ENCODE measurements around the gene NHS. TPM values are rescaled to one million over a fixed set of nuclear protein-coding genes. Genes with fewer than 3 reads are reported as not detected.

Gene NHS
- polyA plus RNA-seq, 6 donors from 2014 or later, result not detected

GRCh38 chrX:17527135-17527701, 152.2 kb downstream of the NHS start:
- no peaks in the 10 kb centered on the region for H3K9me3 Mint-ChIP-seq
- DNase-seq, result no peak
- no peak overlapping the region for H3K27ac Mint-ChIP-seq
- no peak for ATAC-seq (ENCODE audit: low read depth in 2 of 2)
- H3K27me3 Mint-ChIP-seq, result peaks cover 0 to 16% (median 0%) of the 10 kb centered on the region in 3 donors
- peaks cover 0 to 7% (median 0%) of the 10 kb centered on the region in 3 donors for H3K4me1 Mint-ChIP-seq
- no peak overlapping the region for H3K4me3 Mint-ChIP-seq
- no peaks in the 10 kb centered on the region for H3K36me3 Mint-ChIP-seq

GRCh38 chrX:17527922-17528321, 152.9 kb downstream of the NHS start:
- DNase-seq, result no peak
- H3K27me3 Mint-ChIP-seq, result peaks cover 0 to 16% (median 0%) of the 10 kb centered on the region in 3 donors
- H3K9me3 Mint-ChIP-seq, result no peaks in the 10 kb centered on the region
- H3K36me3 Mint-ChIP-seq, result no peaks in the 10 kb centered on the region
- peaks cover 0 to 7% (median 0%) of the 10 kb centered on the region in 3 donors for H3K4me1 Mint-ChIP-seq
- H3K4me3 Mint-ChIP-seq, result no peak overlapping the region
- peak overlapping the region in 1 of 6 donors; percentile 64 for H3K27ac Mint-ChIP-seq
- no peak for ATAC-seq (ENCODE audit: low read depth in 2 of 2)

- Mint-ChIP-seq H3K9me3 (no peaks in the 10 kb centered on the region), H3K36me3 (no peaks in the 10 kb centered on the region), H3K27ac (no peak overlapping the region), H3K27me3 (peaks cover 0 to 16% (median 0%) of the 10 kb centered on the region in 3 donors), H3K4me1 (peaks cover 0 to 7% (median 0%) of the 10 kb centered on the region in 3 donors), H3K4me3 (no peak overlapping the region)
- ATAC-seq (ENCODE audit: low read depth in 2 of 2) (no peak), DNase-seq (no peak)
Measured at GRCh38 chrX:17529151-17529745, 154.2 kb downstream of the NHS start.

- no peaks in the 10 kb centered on the region for H3K36me3 Mint-ChIP-seq
- no peak overlapping the region for H3K4me3 Mint-ChIP-seq
- no peak for DNase-seq
- peak overlapping the region in 1 of 6 donors; percentile 32 for H3K27ac Mint-ChIP-seq
- peaks cover 0 to 2% (median 0%) of the 10 kb centered on the region in 7 donors for H3K9me3 Mint-ChIP-seq
- peaks cover 0 to 7% (median 0%) of the 10 kb centered on the region in 3 donors for H3K4me1 Mint-ChIP-seq
- peaks cover 0 to 16% (median 0%) of the 10 kb centered on the region in 3 donors for H3K27me3 Mint-ChIP-seq
- no peak for ATAC-seq (ENCODE audit: low read depth in 2 of 2)
Measured at GRCh38 chrX:17531500-17531899, 156.5 kb downstream of the NHS start.

- Mint-ChIP-seq H3K27me3 (peaks cover 0 to 32% (median 0%) of the 10 kb centered on the region in 3 donors), H3K4me1 (no peaks in the 10 kb centered on the region), H3K4me3 (no peak overlapping the region), H3K9me3 (peaks cover 0 to 6% (median 3%) of the 10 kb centered on the region in 7 donors), H3K36me3 (no peaks in the 10 kb centered on the region), H3K27ac (no peak overlapping the region)
- DNase-seq (no peak), ATAC-seq (ENCODE audit: low read depth in 2 of 2) (no peak)
Measured at GRCh38 chrX:17535229-17535628, 160.2 kb downstream of the NHS start.

GRCh38 chrX:17537723-17538243, 162.8 kb downstream of the NHS start:
- H3K27ac Mint-ChIP-seq, result peak overlapping the region in 1 of 6 donors; percentile 30
- no peak for ATAC-seq (ENCODE audit: low read depth in 2 of 2)
- H3K4me1 Mint-ChIP-seq, result no peaks in the 10 kb centered on the region
- H3K27me3 Mint-ChIP-seq, result peaks cover 0 to 16% (median 0%) of the 10 kb centered on the region in 3 donors
- no peak for DNase-seq
- peak overlapping the region in 1 of 8 donors; percentile 52 for H3K4me3 Mint-ChIP-seq
- H3K9me3 Mint-ChIP-seq, result peaks cover 0 to 6% (median 3%) of the 10 kb centered on the region in 7 donors
- no peaks in the 10 kb centered on the region for H3K36me3 Mint-ChIP-seq

- peaks cover 0 to 6% (median 3%) of the 10 kb centered on the region in 7 donors for H3K9me3 Mint-ChIP-seq
- no peak overlapping the region for H3K27ac Mint-ChIP-seq
- H3K4me3 Mint-ChIP-seq, result no peak overlapping the region
- H3K27me3 Mint-ChIP-seq, result peaks cover 0 to 25% (median 0%) of the 10 kb centered on the region in 3 donors
- ATAC-seq (ENCODE audit: low read depth in 2 of 2), result no peak
- DNase-seq, result no peak
- no peaks in the 10 kb centered on the region for H3K4me1 Mint-ChIP-seq
- no peaks in the 10 kb centered on the region for H3K36me3 Mint-ChIP-seq
Measured at GRCh38 chrX:17542123-17542522, 167.1 kb downstream of the NHS start.

GRCh38 chrX:17544821-17545220, 169.8 kb downstream of the NHS start:
- DNase-seq (no peak), ATAC-seq (ENCODE audit: low read depth in 2 of 2) (no peak)
- H3K36me3 Mint-ChIP-seq, result no peaks in the 10 kb centered on the region
- no peaks in the 10 kb centered on the region for H3K4me1 Mint-ChIP-seq
- peaks cover 0 to 9% (median 0%) of the 10 kb centered on the region in 3 donors for H3K27me3 Mint-ChIP-seq
- H3K4me3 Mint-ChIP-seq, result no peak overlapping the region
- peaks cover 0 to 1% (median 0%) of the 10 kb centered on the region in 7 donors for H3K9me3 Mint-ChIP-seq
- no peak overlapping the region for H3K27ac Mint-ChIP-seq

GRCh38 chrX:17546356-17546755, 171.4 kb downstream of the NHS start:
- Mint-ChIP-seq H3K36me3 (no peaks in the 10 kb centered on the region), H3K27me3 (peaks cover 0 to 9% (median 0%) of the 10 kb centered on the region in 3 donors), H3K4me1 (no peaks in the 10 kb centered on the region), H3K27ac (no peak overlapping the region), H3K9me3 (peaks cover 0 to 4% (median 0%) of the 10 kb centered on the region in 7 donors), H3K4me3 (no peak overlapping the region)
- DNase-seq (no peak), ATAC-seq (ENCODE audit: low read depth in 2 of 2) (no peak)

GRCh38 chrX:17547658-17548057, 172.7 kb downstream of the NHS start:
- Mint-ChIP-seq H3K4me3 (no peak overlapping the region), H3K36me3 (no peaks in the 10 kb centered on the region), H3K4me1 (no peaks in the 10 kb centered on the region), H3K27ac (peak overlapping the region in 1 of 6 donors; percentile 13), H3K9me3 (peaks cover 0 to 10% (median 0%) of the 10 kb centered on the region in 7 donors), H3K27me3 (peaks cover 0 to 15% (median 0%) of the 10 kb centered on the region in 3 donors)
- DNase-seq, result no peak
- no peak for ATAC-seq (ENCODE audit: low read depth in 2 of 2)

GRCh38 chrX:17549107-17549651, 174.2 kb downstream of the NHS start:
- no peaks in the 10 kb centered on the region for H3K36me3 Mint-ChIP-seq

GRCh38 chrX:17550011-17550410, 175.0 kb downstream of the NHS start:
- Mint-ChIP-seq H3K27ac (no peak overlapping the region), H3K4me1 (no peaks in the 10 kb centered on the region), H3K27me3 (peaks cover 0 to 15% (median 0%) of the 10 kb centered on the region in 3 donors), H3K36me3 (no peaks in the 10 kb centered on the region), H3K9me3 (peaks cover 0 to 10% (median 0%) of the 10 kb centered on the region in 7 donors), H3K4me3 (no peak overlapping the region)
- no peak for ATAC-seq (ENCODE audit: low read depth in 2 of 2)
- no peak for DNase-seq

More at GRCh38 chrX:17549107-17549651, 174.2 kb downstream of the NHS start:
- H3K9me3 Mint-ChIP-seq, result peaks cover 0 to 10% (median 0%) of the 10 kb centered on the region in 7 donors
- DNase-seq, result no peak
- no peak for ATAC-seq (ENCODE audit: low read depth in 2 of 2)
- peak overlapping the region in 1 of 6 donors; percentile 16 for H3K27ac Mint-ChIP-seq
- peak overlapping the region in 2 of 8 donors; percentile 16 to 30 for H3K4me3 Mint-ChIP-seq
- no peaks in the 10 kb centered on the region for H3K4me1 Mint-ChIP-seq
- peaks cover 0 to 15% (median 0%) of the 10 kb centered on the region in 3 donors for H3K27me3 Mint-ChIP-seq

- no peak for DNase-seq
Measured at GRCh38 chrX:17552044-17552650, 177.1 kb downstream of the NHS start.

More at GRCh38 chrX:17552044-17552650, 177.1 kb downstream of the NHS start:
- H3K27ac Mint-ChIP-seq, result no peak overlapping the region
- no peaks in the 10 kb centered on the region for H3K36me3 Mint-ChIP-seq
- H3K27me3 Mint-ChIP-seq, result peaks cover 0 to 6% (median 0%) of the 10 kb centered on the region in 3 donors
- peaks cover 0 to 10% (median 0%) of the 10 kb centered on the region in 7 donors for H3K9me3 Mint-ChIP-seq
- H3K4me3 Mint-ChIP-seq, result no peak overlapping the region
- H3K4me1 Mint-ChIP-seq, result no peaks in the 10 kb centered on the region
- ATAC-seq (ENCODE audit: low read depth in 2 of 2), result no peak
